GM12865 (cell line): ENCODE measurements around the gene MLH1.
"Not testable (repeated sequence)": the region's sequence is repeated elsewhere in the genome, so short reads cannot be mapped to it uniquely, and the experiment has no call there.

Experiments
- DNase-seq: peaks from one replicate; pipeline ENCODE4 v3.0.0; 2010; ENCODE audit warnings: low read depth
- H3K4me3 ChIP-seq: 2 replicates; pipeline ENCODE4 v1.5.1; 2011; ENCODE audit warnings: mild to moderate bottlenecking, low read depth, low read length, control low read depth
- TF ChIP-seq, protein P1 (sequence below): IDR thresholded peaks from 2 replicates; pipeline ENCODE4 v1.5.1; 2011; ENCODE audit warnings: low read length, control low read depth, low read depth, inconsistent platforms; ENCODE audit not compliant: insufficient read depth; ENCODE audit errors: missing control alignments

The MLH1 gene

GRCh38 chr3:36954452-36955134 is 38.7 kb upstream of the MLH1 start:
- TF ChIP-seq, protein P1, sequence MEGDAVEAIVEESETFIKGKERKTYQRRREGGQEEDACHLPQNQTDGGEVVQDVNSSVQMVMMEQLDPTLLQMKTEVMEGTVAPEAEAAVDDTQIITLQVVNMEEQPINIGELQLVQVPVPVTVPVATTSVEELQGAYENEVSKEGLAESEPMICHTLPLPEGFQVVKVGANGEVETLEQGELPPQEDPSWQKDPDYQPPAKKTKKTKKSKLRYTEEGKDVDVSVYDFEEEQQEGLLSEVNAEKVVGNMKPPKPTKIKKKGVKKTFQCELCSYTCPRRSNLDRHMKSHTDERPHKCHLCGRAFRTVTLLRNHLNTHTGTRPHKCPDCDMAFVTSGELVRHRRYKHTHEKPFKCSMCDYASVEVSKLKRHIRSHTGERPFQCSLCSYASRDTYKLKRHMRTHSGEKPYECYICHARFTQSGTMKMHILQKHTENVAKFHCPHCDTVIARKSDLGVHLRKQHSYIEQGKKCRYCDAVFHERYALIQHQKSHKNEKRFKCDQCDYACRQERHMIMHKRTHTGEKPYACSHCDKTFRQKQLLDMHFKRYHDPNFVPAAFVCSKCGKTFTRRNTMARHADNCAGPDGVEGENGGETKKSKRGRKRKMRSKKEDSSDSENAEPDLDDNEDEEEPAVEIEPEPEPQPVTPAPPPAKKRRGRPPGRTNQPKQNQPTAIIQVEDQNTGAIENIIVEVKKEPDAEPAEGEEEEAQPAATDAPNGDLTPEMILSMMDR = no peak
- no peak for DNase-seq
- no peak overlapping the region for H3K4me3 ChIP-seq

GRCh38 chr3:36956155-36956554 is 37.2 kb upstream of the MLH1 start:
- TF ChIP-seq, protein P1 = no peak
- no peak for DNase-seq
- H3K4me3 ChIP-seq = no peak overlapping the region

DNA sequence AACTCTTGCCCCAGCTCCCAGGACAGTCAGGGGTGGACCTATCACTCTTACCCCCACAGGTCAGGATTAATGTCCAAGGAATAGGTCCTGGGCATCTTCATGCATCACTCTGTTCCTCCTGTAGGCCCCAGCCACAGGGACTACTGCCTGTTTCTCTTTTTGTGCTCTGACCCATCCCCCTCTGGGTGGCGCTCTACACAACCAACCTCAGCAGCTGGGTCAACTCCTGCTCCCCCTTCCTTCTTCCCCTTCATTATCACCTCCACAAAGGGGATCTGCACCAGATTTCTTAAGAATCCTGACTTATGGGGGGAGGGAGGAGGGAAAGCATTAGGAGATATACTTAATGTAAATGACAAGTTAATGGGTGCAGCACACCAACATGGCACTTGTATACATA is 36.3 kb upstream of the MLH1 start:
- DNase-seq = no peak
- TF ChIP-seq, protein P1 = peak; percentile 18
- H3K4me3 ChIP-seq = no peak overlapping the region

DNA sequence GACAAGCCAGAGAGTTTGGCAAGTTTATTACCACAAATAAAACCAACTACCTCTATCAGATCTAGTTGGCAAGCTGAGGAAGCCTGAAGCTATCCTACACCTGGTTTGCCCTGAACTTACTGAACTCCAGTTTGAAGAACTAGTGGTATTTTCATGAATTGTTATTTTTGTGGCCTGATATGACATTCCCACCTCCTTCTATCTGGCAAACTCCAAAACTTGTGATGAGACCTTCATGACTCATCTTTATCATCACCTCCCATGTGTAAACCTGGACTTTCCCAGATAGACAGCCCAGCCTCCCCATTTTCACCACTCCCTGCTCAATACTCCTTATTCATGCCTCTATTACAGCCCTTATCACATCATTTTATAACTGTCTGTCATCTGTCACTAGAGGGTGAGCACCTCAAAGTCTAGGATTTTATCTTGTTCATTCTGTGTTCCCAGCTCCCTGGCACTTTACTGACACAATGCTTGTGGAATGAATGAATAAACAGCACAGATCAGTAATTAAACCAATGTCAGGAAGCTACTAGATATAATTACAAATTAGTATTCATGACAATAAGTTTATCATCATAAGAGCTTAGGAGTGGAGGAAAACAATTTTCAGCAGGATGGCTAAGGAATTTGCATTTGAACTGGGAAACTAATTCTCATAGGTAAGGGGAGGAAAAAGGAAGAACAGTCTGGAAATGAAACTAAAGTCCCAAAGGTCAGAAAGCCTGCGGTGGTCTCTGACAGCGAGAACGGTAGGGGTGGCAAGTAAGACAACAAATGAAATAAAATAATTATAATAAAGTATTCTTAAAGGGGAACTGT is 35.2 kb upstream of the MLH1 start:
- TF ChIP-seq, protein P1 = no peak
- no peak overlapping the region for H3K4me3 ChIP-seq
- no peak for DNase-seq

DNA sequence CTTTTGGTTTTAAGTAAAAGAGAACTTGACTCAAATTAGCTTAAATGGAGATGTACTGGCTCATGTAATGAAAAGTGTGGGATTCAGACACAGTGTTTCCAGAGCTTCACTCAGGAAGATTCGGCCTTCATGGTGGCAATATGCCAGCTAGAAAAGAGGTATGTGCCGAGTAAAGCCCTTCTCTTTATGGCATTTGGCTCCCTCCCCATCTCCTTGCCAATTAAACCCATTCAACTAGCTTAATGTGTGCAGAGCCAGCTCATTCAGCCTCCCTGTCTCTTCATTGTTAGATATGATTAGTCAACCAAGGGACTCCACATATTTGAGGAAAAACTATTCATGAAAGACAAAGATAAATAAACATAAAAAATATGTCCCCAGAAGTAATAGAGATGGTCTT is 33.5 kb upstream of the MLH1 start:
- TF ChIP-seq, protein P1 = no peak
- no peak overlapping the region for H3K4me3 ChIP-seq
- no peak for DNase-seq

DNA sequence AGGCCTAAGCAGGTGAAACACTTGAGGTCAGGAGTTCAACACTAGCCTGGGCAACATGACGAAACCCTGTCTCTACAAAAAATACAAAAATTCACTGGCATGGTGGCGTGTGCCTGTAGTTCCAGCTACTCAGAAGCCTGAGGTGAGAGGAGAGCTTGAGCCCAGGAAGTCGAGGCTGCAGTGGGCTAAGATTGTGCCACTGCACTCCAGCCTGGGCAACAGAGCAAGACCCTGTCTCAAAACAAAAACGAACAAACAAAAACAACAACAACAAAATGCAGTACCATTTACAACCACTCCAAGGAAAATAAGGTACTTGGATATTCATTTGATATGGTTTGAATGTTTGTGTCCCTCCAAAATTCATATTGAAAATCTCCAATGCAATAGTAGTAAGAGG is 32.8 kb upstream of the MLH1 start:
- TF ChIP-seq, protein P1 = no peak
- H3K4me3 ChIP-seq = no peak overlapping the region
- no peak for DNase-seq

GRCh38 chr3:36963008-36963407 is 30.3 kb upstream of the MLH1 start:
- H3K4me3 ChIP-seq, DNase-seq: not testable (repeated sequence)
